ENCODE results near the gene PRR14L. TPM values are rescaled to one million over a fixed set of nuclear protein-coding genes. Genes with fewer than 3 reads are reported as not detected.
"Not testable (repeated sequence)": the region's sequence is repeated elsewhere in the genome, so short reads cannot be mapped to it uniquely, and the experiment has no call there.

Gene PRR14L
- total and polyA plus RNA-seq, 2 donors (not counting 3 experiments of a cell fraction or from before 2014, with no cell fraction given), result 13.1 to 53.8 TPM

DNA sequence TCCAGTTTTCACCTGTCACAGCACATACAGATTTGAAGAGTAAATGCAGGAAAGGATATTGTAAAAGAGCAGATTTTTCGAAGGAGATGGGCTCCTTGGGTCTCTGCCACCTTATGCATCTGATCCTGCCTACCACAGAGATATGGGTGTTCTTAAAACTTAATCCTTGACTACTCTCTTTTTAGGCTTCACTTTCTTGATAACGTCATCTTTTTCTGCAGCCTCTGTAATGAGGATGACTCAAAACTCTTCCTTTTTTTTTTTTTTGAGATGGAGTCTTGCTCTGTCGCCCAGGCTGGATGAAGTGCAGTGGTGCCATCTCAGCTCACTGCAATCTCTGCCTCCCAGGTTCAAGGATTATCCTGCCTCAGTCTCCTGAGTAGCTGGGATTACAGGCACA, 7.8 kb downstream of the PRR14L start:
- BruUV-seq (replicated peaks), result no TSS peak
- Histone ChIP-seq H3K9ac (replicated peaks; ENCODE audit: extremely low read depth, insufficient read depth, low read length) (no peak overlapping the region), H3K9me3 (replicated peaks; ENCODE audit: control insufficient read depth, insufficient read depth, low read length) (no peaks in the 10 kb centered on the region), H2AFZ (ENCODE audit: low read depth, low read length) (no peak overlapping the region), H3K27ac (ENCODE audit: insufficient read depth, low read depth, low read length) (no peak overlapping the region), H3K79me2 (ENCODE audit: control insufficient read depth, insufficient read depth, low read length) (peaks cover 74% of the 10 kb centered on the region), H3K9me1 (replicated peaks; ENCODE audit: control insufficient read depth, extremely low read depth, insufficient read depth, low read length) (no peaks in the 10 kb centered on the region), H3K4me1 (ENCODE audit: control insufficient read depth, extremely low read depth, insufficient read depth, low read length) (no peaks in the 10 kb centered on the region), H3K4me3 (replicated peaks in 1 of 3; ENCODE audit: insufficient read depth in 1 of 3, low read depth in 1 of 3, low read length in 3 of 3) (no peak overlapping the region), H3K36me3 (ENCODE audit: control insufficient read depth in 2 of 2, extremely low read depth in 1 of 2, insufficient read depth in 2 of 2, low read length in 2 of 2) (peaks cover 5 to 9% of the 10 kb centered on the region in 2 experiments), H4K20me1 (replicated peaks; ENCODE audit: control insufficient read depth, extremely low read depth, insufficient read depth, low read length) (no peaks in the 10 kb centered on the region), H3K4me2 (ENCODE audit: insufficient read depth, low read length) (no peak overlapping the region), H3K27me3 (ENCODE audit: control insufficient read depth in 2 of 2, insufficient read depth in 2 of 2, low read length in 2 of 2) (no peaks in the 10 kb centered on the region)
- FAIRE-seq, result no peak
- dilution Hi-C loops (cut with MboI; ENCODE audit: extremely low pct_ligation_motif_present, low sequenced_read_pairs), result no loop called here
- DNase-seq (ENCODE audit: low read depth, low spot score), result no peak
- intact Hi-C loops (cut with micrococcal nuclease), result no loop called here
- TF ChIP-seq JUN (IDR thresholded peaks at IDR 0.05; ENCODE audit: borderline replicate concordance, insufficient read depth, insufficient read length, low read depth) (no peak), POLR2A (IDR thresholded peaks at IDR 0.05; ENCODE audit: low read depth, low read length) (no peak), POLR2AphosphoS5 (IDR thresholded peaks at IDR 0.05; ENCODE audit: insufficient read depth, low read depth, low read length) (no peak), FOS (IDR thresholded peaks at IDR 0.05; ENCODE audit: borderline replicate concordance, insufficient read depth, low read length) (no peak), GATA2 (IDR thresholded peaks at IDR 0.05; ENCODE audit: insufficient read depth, insufficient read length, low read depth, low read length) (no peak), MYC (IDR thresholded peaks at IDR 0.05; ENCODE audit: low read depth, low read length) (no peak), EZH2 (IDR thresholded peaks at IDR 0.05; ENCODE audit: borderline replicate concordance, low read depth, low read length, severe bottlenecking) (no peak)
- TF ChIP-seq, protein P1, sequence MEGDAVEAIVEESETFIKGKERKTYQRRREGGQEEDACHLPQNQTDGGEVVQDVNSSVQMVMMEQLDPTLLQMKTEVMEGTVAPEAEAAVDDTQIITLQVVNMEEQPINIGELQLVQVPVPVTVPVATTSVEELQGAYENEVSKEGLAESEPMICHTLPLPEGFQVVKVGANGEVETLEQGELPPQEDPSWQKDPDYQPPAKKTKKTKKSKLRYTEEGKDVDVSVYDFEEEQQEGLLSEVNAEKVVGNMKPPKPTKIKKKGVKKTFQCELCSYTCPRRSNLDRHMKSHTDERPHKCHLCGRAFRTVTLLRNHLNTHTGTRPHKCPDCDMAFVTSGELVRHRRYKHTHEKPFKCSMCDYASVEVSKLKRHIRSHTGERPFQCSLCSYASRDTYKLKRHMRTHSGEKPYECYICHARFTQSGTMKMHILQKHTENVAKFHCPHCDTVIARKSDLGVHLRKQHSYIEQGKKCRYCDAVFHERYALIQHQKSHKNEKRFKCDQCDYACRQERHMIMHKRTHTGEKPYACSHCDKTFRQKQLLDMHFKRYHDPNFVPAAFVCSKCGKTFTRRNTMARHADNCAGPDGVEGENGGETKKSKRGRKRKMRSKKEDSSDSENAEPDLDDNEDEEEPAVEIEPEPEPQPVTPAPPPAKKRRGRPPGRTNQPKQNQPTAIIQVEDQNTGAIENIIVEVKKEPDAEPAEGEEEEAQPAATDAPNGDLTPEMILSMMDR (IDR thresholded peaks at IDR 0.05; ENCODE audit: extremely low read depth in 1 of 2, insufficient read depth in 1 of 2, low read depth in 1 of 2, low read length in 2 of 2), result no peak
- TF ChIP-seq, protein P2, sequence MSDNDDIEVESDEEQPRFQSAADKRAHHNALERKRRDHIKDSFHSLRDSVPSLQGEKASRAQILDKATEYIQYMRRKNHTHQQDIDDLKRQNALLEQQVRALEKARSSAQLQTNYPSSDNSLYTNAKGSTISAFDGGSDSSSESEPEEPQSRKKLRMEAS (IDR thresholded peaks at IDR 0.05; ENCODE audit: insufficient read depth, insufficient read length), result no peak
- CTCF ChIA-PET, result no interaction called here
- POLR2A ChIA-PET, result no interaction called here

DNA sequence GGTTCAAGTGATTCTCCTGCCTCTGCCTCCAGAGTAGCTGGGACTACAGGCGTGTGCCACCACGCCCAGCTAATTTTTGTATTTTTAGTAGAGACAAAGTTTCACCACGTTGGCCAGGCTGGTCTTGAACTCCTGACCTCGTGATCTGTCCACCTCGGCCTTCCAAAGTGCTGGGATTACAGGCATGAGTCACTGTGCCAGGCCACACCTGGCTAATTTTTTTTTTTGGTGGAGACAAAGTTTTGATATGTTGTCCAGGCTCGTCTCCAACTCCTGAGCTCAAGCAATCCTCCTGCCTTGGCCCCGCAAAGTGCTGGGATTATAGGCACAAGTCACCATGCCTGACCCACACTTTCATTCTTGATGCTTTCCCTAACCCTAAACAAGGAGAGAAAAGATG, 9.6 kb downstream of the PRR14L start:
- H3K4me1 ChIP-seq (ENCODE audit: control insufficient read depth, extremely low read depth, insufficient read depth, low read length); H3K4me3 ChIP-seq (replicated peaks in 1 of 3; ENCODE audit: insufficient read depth in 1 of 3, low read depth in 1 of 3, low read length in 3 of 3); H3K27ac ChIP-seq (ENCODE audit: insufficient read depth, low read depth, low read length); H3K9me1 ChIP-seq (replicated peaks; ENCODE audit: control insufficient read depth, extremely low read depth, insufficient read depth, low read length); BruUV-seq (replicated peaks); H3K27me3 ChIP-seq (ENCODE audit: control insufficient read depth in 2 of 2, insufficient read depth in 2 of 2, low read length in 2 of 2); CTCF ChIA-PET; H3K4me2 ChIP-seq (ENCODE audit: insufficient read depth, low read length); dilution Hi-C loops (cut with MboI; ENCODE audit: extremely low pct_ligation_motif_present, low sequenced_read_pairs); intact Hi-C loops (cut with micrococcal nuclease); H3K9ac ChIP-seq (replicated peaks; ENCODE audit: extremely low read depth, insufficient read depth, low read length); H3K36me3 ChIP-seq (ENCODE audit: control insufficient read depth in 2 of 2, extremely low read depth in 1 of 2, insufficient read depth in 2 of 2, low read length in 2 of 2); POLR2A ChIA-PET; DNase-seq (ENCODE audit: low read depth, low spot score); H4K20me1 ChIP-seq (replicated peaks; ENCODE audit: control insufficient read depth, extremely low read depth, insufficient read depth, low read length); FAIRE-seq; H2AFZ ChIP-seq (ENCODE audit: low read depth, low read length); H3K9me3 ChIP-seq (replicated peaks; ENCODE audit: control insufficient read depth, insufficient read depth, low read length): not testable (repeated sequence)
- H3K79me2 ChIP-seq (ENCODE audit: control insufficient read depth, insufficient read depth, low read length), result peaks cover 73% of the 10 kb centered on the region

All from endothelial cell of umbilical vein (primary cell).